PC-9 (cell line): Measurements from ENCODE around the gene ZDHHC9.

Experiments used
- CTCF ChIP-seq: fragments of 200-600 bp; sonication (generic); conservative IDR thresholded peaks from 2 replicates; pipeline ENCODE4 v1.6.1; 2017; ENCODE audit warnings: mixed run types, antibody characterized with exemption, mild to moderate bottlenecking, moderate library complexity
- EZH2 ChIP-seq: fragments of 200-600 bp; sonication (generic); IDR thresholded peaks from 2 replicates; pipeline ENCODE4 v1.8.0; 2017; ENCODE audit warnings: antibody characterized with exemption, low read depth

GRCh38 chrX:129769467-129770154 lies 74.1 kb downstream of the ZDHHC9 start:
- TF ChIP-seq CTCF (no peak), EZH2 (no peak)
